Omental fat pad (tissue), 4 donors: ENCODE results near the gene SFXN3. TPM values are rescaled to one million over a fixed set of nuclear protein-coding genes. Genes with fewer than 3 reads are reported as not detected.
A peak's percentile ranks its signal among the peaks of the same experiment; 100 is the strongest.

Experiments used
- ATAC-seq: fragments of 150-250 bp; one replicate; pipeline ENCODE4 v1.9.1; 2016; ENCODE audit warnings: mild to moderate bottlenecking, moderate library complexity; ENCODE audit not compliant: low FRiP score
- DNase-seq: peaks from one replicate; pipeline ENCODE4 v3.0.0-alpha.2; 2019; ENCODE audit warnings: low spot score
- total RNA-seq, 4 donors: library from RNA; depleted of rRNA; stranded (reverse); fragments of >200 nt; gene quantifications; one replicate each; pipeline ENCODE4 v1.1.0, GENCODE V29; 2016
- TF ChIP-seq, protein P1 (sequence below), 3 donors: fragments of 450-650 bp; IDR thresholded peaks; one replicate each; pipeline ENCODE4 v1.5.1; 2016 to 2017; ENCODE audit warnings: antibody characterized with exemption in 3 of 3, mild to moderate bottlenecking in 3 of 3, moderate library complexity in 2 of 3

The SFXN3 gene
- total RNA-seq, 4 donors from 2014 or later: 54.8 to 97.3 (median 71.2) TPM

DNA sequence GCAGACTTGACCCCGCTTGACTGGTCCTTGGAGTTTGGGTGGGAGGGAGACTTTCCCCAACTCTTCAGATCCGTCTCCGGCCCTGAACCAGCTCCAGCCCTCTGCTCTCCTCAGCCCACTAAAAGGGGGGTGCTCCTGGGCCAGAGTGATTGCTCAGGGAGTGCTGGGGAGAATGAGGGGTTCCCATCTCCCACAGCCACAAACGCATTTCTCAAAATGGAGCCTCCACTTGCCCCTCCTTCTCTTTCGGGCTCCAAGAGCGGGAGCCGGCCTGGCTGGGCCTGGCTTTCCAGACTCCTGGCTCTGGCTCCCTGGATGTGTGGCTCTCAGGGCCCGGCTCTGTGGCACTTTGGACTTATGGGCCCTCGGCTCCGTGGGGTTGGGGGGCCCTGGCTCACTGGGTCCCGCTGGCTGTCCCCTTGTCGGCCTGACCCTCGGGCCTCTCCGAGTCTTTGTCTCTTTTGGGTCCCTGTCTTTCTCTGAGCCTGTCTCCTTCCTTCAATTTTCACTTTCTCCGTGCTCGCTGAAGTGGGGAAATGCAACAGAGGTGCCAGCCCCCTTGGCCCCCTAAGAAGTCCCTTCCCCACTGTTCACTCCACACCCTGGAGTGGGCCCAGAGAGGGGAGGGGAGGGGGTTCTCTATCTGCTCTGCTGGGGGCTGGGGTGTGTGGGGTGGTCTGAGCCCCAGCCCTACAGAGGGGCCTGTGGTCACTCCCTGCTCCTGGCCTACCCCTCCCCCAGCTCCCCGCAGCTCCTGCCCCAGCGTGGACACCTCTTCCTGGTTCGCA, 30.7 kb upstream of the SFXN3 start:
- TF ChIP-seq, protein P1, sequence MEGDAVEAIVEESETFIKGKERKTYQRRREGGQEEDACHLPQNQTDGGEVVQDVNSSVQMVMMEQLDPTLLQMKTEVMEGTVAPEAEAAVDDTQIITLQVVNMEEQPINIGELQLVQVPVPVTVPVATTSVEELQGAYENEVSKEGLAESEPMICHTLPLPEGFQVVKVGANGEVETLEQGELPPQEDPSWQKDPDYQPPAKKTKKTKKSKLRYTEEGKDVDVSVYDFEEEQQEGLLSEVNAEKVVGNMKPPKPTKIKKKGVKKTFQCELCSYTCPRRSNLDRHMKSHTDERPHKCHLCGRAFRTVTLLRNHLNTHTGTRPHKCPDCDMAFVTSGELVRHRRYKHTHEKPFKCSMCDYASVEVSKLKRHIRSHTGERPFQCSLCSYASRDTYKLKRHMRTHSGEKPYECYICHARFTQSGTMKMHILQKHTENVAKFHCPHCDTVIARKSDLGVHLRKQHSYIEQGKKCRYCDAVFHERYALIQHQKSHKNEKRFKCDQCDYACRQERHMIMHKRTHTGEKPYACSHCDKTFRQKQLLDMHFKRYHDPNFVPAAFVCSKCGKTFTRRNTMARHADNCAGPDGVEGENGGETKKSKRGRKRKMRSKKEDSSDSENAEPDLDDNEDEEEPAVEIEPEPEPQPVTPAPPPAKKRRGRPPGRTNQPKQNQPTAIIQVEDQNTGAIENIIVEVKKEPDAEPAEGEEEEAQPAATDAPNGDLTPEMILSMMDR (IDR thresholded peaks at IDR 0.05): no peak
- DNase-seq (no peak), ATAC-seq (no peak)

GRCh38 chr10:101000915-101001658, 29.9 kb upstream of the SFXN3 start:
- DNase-seq: peak; percentile 71
- TF ChIP-seq, protein P1 (IDR thresholded peaks at IDR 0.05): no peak
- ATAC-seq: peak; percentile 37

DNA sequence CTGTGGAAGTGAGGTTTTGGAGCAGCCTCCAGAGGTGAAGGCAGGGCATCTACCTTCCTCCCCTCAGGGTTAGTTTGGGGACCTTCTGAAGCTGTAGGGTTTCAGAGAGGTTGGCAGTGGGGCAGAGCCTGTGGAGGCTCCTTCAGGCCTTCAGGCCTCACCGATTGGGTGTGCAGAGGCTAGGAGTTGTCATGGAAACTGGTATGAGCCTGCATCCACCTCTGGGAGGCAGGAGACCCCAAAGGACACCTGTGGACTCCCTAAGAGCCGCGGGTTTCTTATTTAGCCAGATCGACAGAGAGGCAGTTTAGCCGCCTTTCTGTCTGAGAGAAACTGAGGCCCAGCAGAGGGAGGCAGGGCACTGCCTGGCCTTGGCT, 29.4 kb upstream of the SFXN3 start:
- ATAC-seq (no peak), DNase-seq (no peak)
- TF ChIP-seq, protein P1 (IDR thresholded peaks at IDR 0.05): no peak

DNA sequence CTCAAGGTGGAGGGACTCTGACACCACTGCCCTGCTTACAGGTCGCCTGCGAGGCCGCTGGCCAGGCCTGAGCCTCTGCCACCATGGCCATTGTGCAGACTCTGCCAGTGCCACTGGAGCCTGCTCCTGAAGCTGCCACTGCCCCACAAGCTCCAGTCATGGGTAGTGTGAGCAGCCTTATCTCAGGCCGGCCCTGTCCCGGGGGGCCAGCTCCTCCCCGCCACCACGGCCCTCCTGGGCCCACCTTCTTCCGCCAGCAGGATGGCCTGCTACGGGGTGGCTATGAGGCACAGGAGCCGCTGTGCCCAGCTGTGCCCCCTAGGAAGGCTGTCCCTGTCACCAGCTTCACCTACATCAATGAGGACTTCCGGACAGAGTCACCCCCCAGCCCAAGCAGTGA, 28.6 kb upstream of the SFXN3 start:
- TF ChIP-seq, protein P1 (IDR thresholded peaks at IDR 0.05): no peak
- DNase-seq (no peak), ATAC-seq (no peak)

DNA sequence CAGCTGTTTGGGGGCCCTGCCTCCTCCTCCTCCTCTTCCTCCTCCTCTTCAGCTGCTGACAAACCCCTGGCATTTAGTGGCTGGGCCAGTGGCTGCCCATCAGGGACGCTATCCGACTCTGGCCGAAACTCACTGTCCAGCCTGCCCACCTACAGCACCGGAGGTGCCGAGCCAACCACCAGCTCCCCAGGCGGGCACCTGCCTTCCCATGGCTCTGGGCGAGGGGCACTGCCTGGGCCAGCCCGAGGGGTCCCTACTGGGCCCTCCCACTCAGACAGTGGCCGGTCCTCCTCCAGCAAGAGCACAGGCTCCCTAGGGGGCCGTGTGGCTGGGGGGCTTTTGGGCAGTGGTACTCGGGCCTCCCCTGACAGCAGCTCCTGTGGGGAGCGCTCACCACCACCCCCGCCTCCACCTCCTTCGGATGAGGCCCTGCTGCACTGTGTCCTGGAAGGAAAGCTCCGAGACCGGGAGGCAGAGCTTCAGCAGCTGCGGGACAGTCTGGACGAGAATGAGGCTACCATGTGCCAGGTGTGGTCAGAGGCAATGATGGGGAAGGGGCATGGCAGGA, 27.3 kb upstream of the SFXN3 start:
- ATAC-seq (no peak), DNase-seq (no peak)
- TF ChIP-seq, protein P1 (IDR thresholded peaks at IDR 0.05): no peak

DNA sequence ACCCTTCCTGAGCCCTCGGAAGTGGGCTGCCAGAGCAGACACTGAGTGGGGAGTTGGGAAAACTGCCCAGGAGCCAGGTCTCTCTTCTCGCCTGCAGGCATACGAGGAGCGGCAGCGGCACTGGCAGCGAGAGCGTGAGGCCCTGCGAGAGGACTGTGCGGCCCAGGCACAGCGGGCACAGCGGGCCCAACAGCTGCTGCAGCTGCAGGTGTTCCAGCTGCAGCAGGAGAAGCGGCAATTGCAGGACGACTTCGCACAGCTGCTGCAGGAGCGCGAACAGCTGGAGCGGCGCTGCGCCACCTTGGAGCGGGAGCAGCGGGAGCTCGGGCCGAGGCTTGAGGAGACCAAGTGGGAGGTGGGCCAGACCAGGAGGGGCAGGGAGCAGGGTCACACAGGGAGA, 25.7 kb upstream of the SFXN3 start:
- TF ChIP-seq, protein P1 (IDR thresholded peaks at IDR 0.05): no peak
- ATAC-seq (no peak), DNase-seq (no peak)
